ENCODE data around the gene HDC.

GRCh38 chr15:50267577-50267976 is 2.1 kb upstream of the HDC start:
- no peak for TF ChIP-seq CTCF (conservative IDR thresholded peaks at IDR 0.05; ENCODE audit: low read length)
- no peak for TF ChIP-seq EZH2phosphoT487 (IDR thresholded peaks at IDR 0.05; ENCODE audit: borderline replicate concordance, low read depth, low read length)
